Loucy (cell line): ENCODE data around the gene AVPR1A.

Experiments
- EZH2phosphoT487 ChIP-seq: fragments of 200-600 bp; IDR thresholded peaks from 2 replicates; pipeline ENCODE4 v1.6.1; 2018; ENCODE audit warnings: antibody characterized with exemption, mild to moderate bottlenecking, moderate library complexity, borderline replicate concordance
- TF ChIP-seq, protein P1 (sequence below): fragments of 200-600 bp; sonication (generic); conservative IDR thresholded peaks from 2 replicates; pipeline ENCODE4 v1.5.1; 2014; ENCODE audit warnings: mild to moderate bottlenecking, antibody characterized with exemption, low read length

DNA sequence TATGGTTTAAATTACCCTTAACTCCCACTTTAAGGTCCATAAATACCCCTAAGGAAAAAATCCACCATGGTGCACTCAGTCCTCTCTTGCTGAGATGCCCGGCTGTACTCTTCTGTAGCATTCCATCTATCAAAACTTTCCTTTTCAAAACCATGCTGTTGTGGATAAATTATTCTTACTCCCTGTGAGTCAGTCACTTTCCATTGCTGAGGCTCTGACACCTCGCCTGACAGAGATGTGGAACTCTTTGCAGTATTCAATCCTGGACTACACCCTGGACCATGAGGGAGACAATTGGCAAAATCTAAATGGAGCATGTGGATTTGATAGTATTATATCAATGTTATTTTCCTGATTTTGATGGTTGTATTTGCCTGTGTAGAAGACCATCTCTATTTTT lies 49.1 kb downstream of the AVPR1A start:
- TF ChIP-seq EZH2phosphoT487: no peak
- TF ChIP-seq, protein P1, sequence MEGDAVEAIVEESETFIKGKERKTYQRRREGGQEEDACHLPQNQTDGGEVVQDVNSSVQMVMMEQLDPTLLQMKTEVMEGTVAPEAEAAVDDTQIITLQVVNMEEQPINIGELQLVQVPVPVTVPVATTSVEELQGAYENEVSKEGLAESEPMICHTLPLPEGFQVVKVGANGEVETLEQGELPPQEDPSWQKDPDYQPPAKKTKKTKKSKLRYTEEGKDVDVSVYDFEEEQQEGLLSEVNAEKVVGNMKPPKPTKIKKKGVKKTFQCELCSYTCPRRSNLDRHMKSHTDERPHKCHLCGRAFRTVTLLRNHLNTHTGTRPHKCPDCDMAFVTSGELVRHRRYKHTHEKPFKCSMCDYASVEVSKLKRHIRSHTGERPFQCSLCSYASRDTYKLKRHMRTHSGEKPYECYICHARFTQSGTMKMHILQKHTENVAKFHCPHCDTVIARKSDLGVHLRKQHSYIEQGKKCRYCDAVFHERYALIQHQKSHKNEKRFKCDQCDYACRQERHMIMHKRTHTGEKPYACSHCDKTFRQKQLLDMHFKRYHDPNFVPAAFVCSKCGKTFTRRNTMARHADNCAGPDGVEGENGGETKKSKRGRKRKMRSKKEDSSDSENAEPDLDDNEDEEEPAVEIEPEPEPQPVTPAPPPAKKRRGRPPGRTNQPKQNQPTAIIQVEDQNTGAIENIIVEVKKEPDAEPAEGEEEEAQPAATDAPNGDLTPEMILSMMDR: no peak
